Measurements from ENCODE around the gene PHGDH. TPM values are rescaled to one million over a fixed set of nuclear protein-coding genes. Genes with fewer than 3 reads are reported as not detected.
"Not testable (repeated sequence)": the region's sequence is repeated elsewhere in the genome, so short reads cannot be mapped to it uniquely, and the experiment has no call there.

Gene PHGDH
- total and polyA plus RNA-seq, 9 donors: 34.1 to 488 (median 62.8) TPM

DNA sequence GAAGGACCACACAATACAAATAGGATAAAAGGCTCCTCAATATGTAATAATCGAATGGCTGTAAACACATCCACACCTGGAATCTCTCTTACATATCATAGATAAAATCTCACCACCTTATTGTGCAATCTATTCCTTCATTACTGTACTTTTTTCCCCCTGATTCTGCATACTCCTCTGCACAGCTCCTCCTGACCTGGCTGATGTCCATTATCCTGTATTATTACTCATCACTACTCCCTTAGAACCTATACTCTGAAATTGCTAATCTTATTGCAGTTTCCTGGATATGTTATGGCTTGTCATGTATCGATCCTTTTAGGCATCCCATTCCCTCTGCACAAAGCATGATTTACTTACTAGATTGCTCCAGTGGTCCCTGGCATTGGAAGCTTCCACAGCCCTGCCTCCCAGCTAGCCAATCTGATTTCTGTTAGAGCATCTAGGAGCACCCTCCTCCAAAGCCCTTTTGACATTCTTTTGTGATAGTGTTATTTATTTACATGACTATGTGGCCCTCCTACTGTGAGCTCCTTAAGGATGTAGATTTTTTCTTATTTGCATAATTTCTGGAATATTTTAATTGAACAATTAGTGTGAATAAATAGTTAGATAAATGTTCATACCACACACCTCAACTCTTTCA, 24.2 kb upstream of the PHGDH start:
- Histone ChIP-seq H3K4me1 (ENCODE audit: insufficient read depth) (no peaks in the 10 kb centered on the region), H3K4me3 (no peak overlapping the region), H3K9me3 (no peaks in the 10 kb centered on the region), H3K27ac (no peak overlapping the region), H3K27me3 (no peaks in the 10 kb centered on the region), H3K36me3 (no peaks in the 10 kb centered on the region)
- no peak for DNase-seq
- 66 to 74% (median 69%) methylated on average over 2 of the region's 2 CpGs for WGBS, 3 donors
- TF ChIP-seq POLR2A (IDR thresholded peaks at IDR 0.05): no peak
- intact Hi-C loops (cut with DNase I): no loop called here

DNA sequence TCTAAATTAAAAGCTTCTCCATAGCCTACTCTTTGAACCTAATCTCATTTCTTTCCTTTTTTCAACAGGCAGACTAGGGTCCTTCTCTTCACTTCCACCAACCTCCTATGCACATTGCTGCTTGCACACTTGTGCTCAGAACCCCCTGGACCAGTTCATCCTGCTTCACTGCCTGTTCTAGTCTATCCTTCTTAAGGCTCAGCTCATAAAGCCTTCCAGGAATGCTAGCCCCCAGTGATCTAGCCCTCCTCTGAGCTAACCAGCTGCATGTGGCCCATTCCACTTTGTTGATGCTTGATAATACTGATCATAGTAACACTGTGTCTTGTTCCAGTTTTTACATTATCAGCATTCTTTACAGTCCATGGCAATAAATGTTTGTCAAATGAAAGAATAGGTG, 22.9 kb upstream of the PHGDH start:
- Histone ChIP-seq H3K36me3 (no peaks in the 10 kb centered on the region), H3K4me1 (ENCODE audit: insufficient read depth) (no peaks in the 10 kb centered on the region), H3K27me3 (no peaks in the 10 kb centered on the region), H3K4me3 (no peak overlapping the region), H3K9me3 (no peaks in the 10 kb centered on the region), H3K27ac (no peak overlapping the region)
- DNase-seq: no peak
- TF ChIP-seq, protein P1, sequence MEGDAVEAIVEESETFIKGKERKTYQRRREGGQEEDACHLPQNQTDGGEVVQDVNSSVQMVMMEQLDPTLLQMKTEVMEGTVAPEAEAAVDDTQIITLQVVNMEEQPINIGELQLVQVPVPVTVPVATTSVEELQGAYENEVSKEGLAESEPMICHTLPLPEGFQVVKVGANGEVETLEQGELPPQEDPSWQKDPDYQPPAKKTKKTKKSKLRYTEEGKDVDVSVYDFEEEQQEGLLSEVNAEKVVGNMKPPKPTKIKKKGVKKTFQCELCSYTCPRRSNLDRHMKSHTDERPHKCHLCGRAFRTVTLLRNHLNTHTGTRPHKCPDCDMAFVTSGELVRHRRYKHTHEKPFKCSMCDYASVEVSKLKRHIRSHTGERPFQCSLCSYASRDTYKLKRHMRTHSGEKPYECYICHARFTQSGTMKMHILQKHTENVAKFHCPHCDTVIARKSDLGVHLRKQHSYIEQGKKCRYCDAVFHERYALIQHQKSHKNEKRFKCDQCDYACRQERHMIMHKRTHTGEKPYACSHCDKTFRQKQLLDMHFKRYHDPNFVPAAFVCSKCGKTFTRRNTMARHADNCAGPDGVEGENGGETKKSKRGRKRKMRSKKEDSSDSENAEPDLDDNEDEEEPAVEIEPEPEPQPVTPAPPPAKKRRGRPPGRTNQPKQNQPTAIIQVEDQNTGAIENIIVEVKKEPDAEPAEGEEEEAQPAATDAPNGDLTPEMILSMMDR (IDR thresholded peaks at IDR 0.05): no peak
- TF ChIP-seq POLR2A (IDR thresholded peaks at IDR 0.05) (no peak), EP300 (IDR thresholded peaks at IDR 0.05) (no peak)
- intact Hi-C loops (cut with DNase I): no loop called here

DNA sequence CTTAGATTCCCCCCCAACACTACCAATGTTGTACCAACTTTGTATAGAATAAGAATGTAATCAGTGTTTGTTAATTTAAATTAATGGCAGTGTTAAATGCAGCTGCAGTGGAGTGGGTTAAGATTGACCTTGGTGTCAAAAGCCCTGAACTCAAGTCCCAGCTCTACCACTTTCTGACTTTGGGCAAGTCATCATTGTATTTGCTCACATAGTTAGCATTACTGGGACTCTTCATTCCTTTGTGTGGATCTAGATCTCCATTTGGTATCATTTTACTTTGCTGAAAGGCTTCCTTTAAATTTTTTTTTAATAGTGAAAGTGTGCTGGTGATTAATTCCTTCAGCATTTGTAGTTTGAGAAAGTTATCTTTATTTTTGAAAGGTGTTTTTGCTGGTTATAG, 22.2 kb upstream of the PHGDH start:
- no peaks in the 10 kb centered on the region for H3K36me3 ChIP-seq
- no peak overlapping the region for H3K27ac ChIP-seq
- H3K9me3 ChIP-seq: no peaks in the 10 kb centered on the region
- DNase-seq: no peak
- TF ChIP-seq EP300 (IDR thresholded peaks at IDR 0.05) (no peak), POLR2A (IDR thresholded peaks at IDR 0.05) (no peak)
- TF ChIP-seq, protein P1 (IDR thresholded peaks at IDR 0.05): no peak
- intact Hi-C loops (cut with DNase I): no loop called here
- H3K27me3 ChIP-seq: no peaks in the 10 kb centered on the region
- H3K4me3 ChIP-seq: no peak overlapping the region
- H3K4me1 ChIP-seq (ENCODE audit: insufficient read depth): no peaks in the 10 kb centered on the region

DNA sequence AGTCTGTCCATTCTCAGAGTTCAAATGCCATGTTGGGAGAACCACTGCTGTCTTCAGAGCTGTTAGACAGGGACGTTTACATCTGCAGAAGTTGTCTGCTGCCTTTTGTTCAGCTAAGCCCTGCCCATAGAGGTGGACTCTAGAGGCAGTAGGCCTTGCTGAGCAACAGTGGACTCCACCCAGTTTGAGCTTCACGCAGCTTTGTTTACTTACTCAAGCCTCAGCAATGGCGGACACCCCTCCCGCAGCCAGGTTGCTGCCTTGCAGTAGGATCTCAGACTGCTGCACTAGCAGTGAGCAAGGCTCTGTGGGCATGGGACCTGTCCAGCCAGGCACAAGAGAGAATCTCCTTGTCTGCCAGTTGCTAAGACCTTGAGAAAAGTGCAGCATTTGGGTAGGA, 14.9 kb upstream of the PHGDH start:
- H3K27me3 ChIP-seq; H3K36me3 ChIP-seq; H3K9me3 ChIP-seq; H3K4me3 ChIP-seq; H3K27ac ChIP-seq; DNase-seq; intact Hi-C loops (cut with DNase I); H3K4me1 ChIP-seq (ENCODE audit: insufficient read depth): not testable (repeated sequence)
- WGBS, 3 donors: 74 to 84% (median 78%) methylated on average over 4 of the region's 4 CpGs

DNA sequence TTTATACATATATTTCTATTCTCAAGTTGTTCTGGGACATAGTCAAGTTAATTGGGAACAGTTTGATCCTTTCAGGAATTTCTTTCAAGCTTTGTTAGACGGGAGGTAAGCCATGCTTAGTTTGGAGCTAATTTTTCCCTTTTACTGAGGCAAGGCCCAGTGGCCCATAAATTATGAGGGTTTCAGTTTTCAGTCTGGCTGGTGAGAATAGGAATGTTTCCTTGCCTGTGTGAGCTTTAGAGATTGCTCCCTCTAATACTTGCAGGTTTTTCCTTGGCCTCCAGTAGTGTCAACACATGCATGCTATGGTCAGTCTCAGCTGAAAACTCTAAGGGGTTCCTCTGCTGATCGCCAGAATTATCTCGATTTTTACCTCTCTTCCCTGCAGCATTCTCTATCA, 14.1 kb upstream of the PHGDH start:
- Histone ChIP-seq H3K27ac (no peak overlapping the region), H3K9me3 (peaks cover 0 to 4% of the 10 kb centered on the region in 2 donors), H3K27me3 (no peaks in the 10 kb centered on the region), H3K4me1 (ENCODE audit: insufficient read depth) (no peaks in the 10 kb centered on the region), H3K36me3 (no peaks in the 10 kb centered on the region), H3K4me3 (no peak overlapping the region)
- intact Hi-C loops (cut with DNase I): no loop called here
- no peak for TF ChIP-seq POLR2A (IDR thresholded peaks at IDR 0.05)
- TF ChIP-seq EP300 (IDR thresholded peaks at IDR 0.05): no peak
- TF ChIP-seq, protein P1 (IDR thresholded peaks at IDR 0.05): no peak
- 52 to 64% (median 54%) methylated on average over 3 of the region's 3 CpGs for WGBS, 3 donors
- DNase-seq: no peak

All from ovary (tissue), 9 donors.